CD4-positive, alpha-beta T cell (primary cell): Measurements from ENCODE around the gene AGAP1. TPM values are rescaled to one million over a fixed set of nuclear protein-coding genes. Genes with fewer than 3 reads are reported as not detected.

Experiments used
- ATAC-seq: fragments of 200-7000 bp; cut with Tn5 transposase; one replicate; pipeline ENCODE4 v1.10.0; 2022; ENCODE audit warnings: mild to moderate bottlenecking; ENCODE audit not compliant: poor library complexity
- CTCF ChIA-PET: fragments of 350-600 bp; sonication (Branson Sonifier 250); formaldehyde crosslinking; loops from one replicate; lab custom pipeline; 2021; ENCODE audit warnings: antibody characterized with exemption, inconsistent platforms; lab: Charles Lee
- POLR2A ChIA-PET: fragments of 350-600 bp; sonication (Branson Sonifier 250); formaldehyde crosslinking; loops from one replicate; lab custom pipeline; 2021; ENCODE audit warnings: antibody characterized with exemption, inconsistent platforms; lab: Charles Lee
- DNase-seq, 14 experiments: peaks; one replicate each; pipeline ENCODE4 v3.0.0-alpha.2; 2013 to 2020; ENCODE audit warnings: mixed read lengths in 2 of 14
- H3K27ac ChIP-seq, 2 donors: one replicate each; pipeline versions ENCODE4 v1.5.1 to v1.7.0; 2013; ENCODE audit warnings: low read length in 2 of 2, low read depth in 1 of 2, mild to moderate bottlenecking in 1 of 2
- H3K27me3 ChIP-seq, 2 experiments: 1 replicate in 1 of 2; 2 replicates in 1 of 2; pipeline versions ENCODE4 v1.6.1 to v1.7.0; 2013; ENCODE audit warnings: low read length in 2 of 2, control low read depth in 1 of 2, mild to moderate bottlenecking in 1 of 2, moderate library complexity in 1 of 2; ENCODE audit not compliant: insufficient read depth in 2 of 2, control insufficient read depth in 1 of 2
- H3K36me3 ChIP-seq: one replicate; pipeline ENCODE4 v1.6.1; 2013; ENCODE audit warnings: low read length, control low read depth; ENCODE audit not compliant: insufficient read depth
- H3K4me1 ChIP-seq: one replicate; pipeline ENCODE4 v1.6.1; 2013; ENCODE audit warnings: low read length, control low read depth; ENCODE audit not compliant: insufficient read depth
- H3K4me3 ChIP-seq: one replicate; pipeline ENCODE4 v1.5.1; 2013; ENCODE audit warnings: mild to moderate bottlenecking, low read length, moderate library complexity
- H3K9me3 ChIP-seq, 2 experiments: 1 replicate in 1 of 2; 2 replicates in 1 of 2; pipeline versions ENCODE4 v1.6.1 to v1.7.0; 2013; ENCODE audit warnings: low read length in 2 of 2, mild to moderate bottlenecking in 2 of 2, control low read depth in 1 of 2, moderate library complexity in 1 of 2; ENCODE audit not compliant: control insufficient read depth in 1 of 2, insufficient read depth in 1 of 2
- H3K27ac Mint-ChIP-seq: one replicate; pipeline ENCODE4 v1.8.0; 2020; ENCODE audit warnings: mixed read lengths
- H3K27me3 Mint-ChIP-seq: one replicate; pipeline ENCODE4 v1.8.0; 2021; ENCODE audit warnings: mixed read lengths
- H3K36me3 Mint-ChIP-seq: one replicate; pipeline ENCODE4 v1.8.0; 2021; ENCODE audit warnings: low read depth, mixed read lengths
- H3K4me1 Mint-ChIP-seq: one replicate; pipeline ENCODE4 v1.8.0; 2021; ENCODE audit warnings: low read depth, mixed read lengths
- H3K4me3 Mint-ChIP-seq: one replicate; pipeline ENCODE4 v1.8.0; 2020; ENCODE audit warnings: mild to moderate bottlenecking, mixed read lengths
- H3K9me3 Mint-ChIP-seq: one replicate; pipeline ENCODE4 v1.8.0; 2020; ENCODE audit warnings: mixed read lengths
- CTCF ChIP-seq: fragments of 200-600 bp; IDR thresholded peaks from one replicate; pipeline ENCODE4 v1.8.0; 2022; ENCODE audit warnings: antibody characterized with exemption, mild to moderate bottlenecking
- intact Hi-C, 2 experiments: fragments of 100-400 bp; cut with DNase I in 1 of 2; cut with micrococcal nuclease in 1 of 2; formaldehyde crosslinking; loops; one replicate each; pipeline versions ENCODE4 v1.15.1 to v1.9.0; 2023 to 2025; cut with DNase I, micrococcal nuclease
- total RNA-seq, 174 experiments: library from RNA in 2 of 174; stranded (reverse) in 2 of 174; gene quantifications; one replicate each; pipeline ENCODE4 v1.2.3 and lab custom pipeline; 2021 to 2026

AGAP1 gene
- total RNA-seq, 2 experiments from 2014 or later, result 2.6 to 3.1 TPM

GRCh38 chr2:235480614-235481013 is 13.2 kb upstream of the AGAP1 start:
- peaks cover 33% of the 10 kb centered on the region for H3K27me3 Mint-ChIP-seq
- TF ChIP-seq CTCF, result no peak
- Histone ChIP-seq H3K4me1 (no peaks in the 10 kb centered on the region), H3K36me3 (no peaks in the 10 kb centered on the region), H3K27ac (no peak overlapping the region), H3K4me3 (no peak overlapping the region), H3K9me3 (peaks cover 7 to 14% of the 10 kb centered on the region in 2 experiments), H3K27me3 (peaks cover 0 to 4% of the 10 kb centered on the region in 2 experiments)
- H3K4me3 Mint-ChIP-seq, result no peak overlapping the region
- H3K9me3 Mint-ChIP-seq, result peaks cover 3% of the 10 kb centered on the region
- no peaks in the 10 kb centered on the region for H3K36me3 Mint-ChIP-seq
- ATAC-seq (no peak), DNase-seq (no peak)
- CTCF ChIA-PET, result no interaction called here
- intact Hi-C loops, result no loop called here
- POLR2A ChIA-PET, result no interaction called here
- H3K4me1 Mint-ChIP-seq, result no peaks in the 10 kb centered on the region
- H3K27ac Mint-ChIP-seq, result no peak overlapping the region

GRCh38 chr2:235483313-235483712 is 10.5 kb upstream of the AGAP1 start:
- Histone ChIP-seq H3K9me3 (peaks cover 0 to 4% of the 10 kb centered on the region in 2 experiments), H3K27ac (no peak overlapping the region), H3K4me1 (no peaks in the 10 kb centered on the region), H3K4me3 (no peak overlapping the region), H3K27me3 (no peaks in the 10 kb centered on the region), H3K36me3 (no peaks in the 10 kb centered on the region)
- no peaks in the 10 kb centered on the region for H3K4me1 Mint-ChIP-seq
- DNase-seq, result no peak
- ChIA-PET CTCF (no interaction called here), POLR2A (no interaction called here)
- TF ChIP-seq CTCF, result no peak
- intact Hi-C loops, result no loop called here
- no peak for ATAC-seq
- H3K36me3 Mint-ChIP-seq, result no peaks in the 10 kb centered on the region
- peaks cover 33% of the 10 kb centered on the region for H3K27me3 Mint-ChIP-seq
- no peak overlapping the region for H3K4me3 Mint-ChIP-seq
- no peaks in the 10 kb centered on the region for H3K9me3 Mint-ChIP-seq
- no peak overlapping the region for H3K27ac Mint-ChIP-seq

GRCh38 chr2:235485362-235485761 is 8.5 kb upstream of the AGAP1 start:
- H3K36me3 Mint-ChIP-seq, result no peaks in the 10 kb centered on the region
- intact Hi-C loops, result no loop called here
- H3K4me1 Mint-ChIP-seq, result no peaks in the 10 kb centered on the region
- no peaks in the 10 kb centered on the region for H3K36me3 ChIP-seq
- H3K27ac Mint-ChIP-seq, result no peak overlapping the region
- CTCF ChIA-PET, result no interaction called here
- peaks cover 0 to 4% of the 10 kb centered on the region in 2 experiments for H3K9me3 ChIP-seq
- DNase-seq, result no peak
- no peak overlapping the region for H3K4me3 ChIP-seq
- H3K4me1 ChIP-seq, result no peaks in the 10 kb centered on the region
- H3K27me3 ChIP-seq, result peaks cover 0 to 7% of the 10 kb centered on the region in 2 experiments
- POLR2A ChIA-PET, result no interaction called here
- no peak for ATAC-seq
- TF ChIP-seq CTCF, result no peak
- peaks cover 37% of the 10 kb centered on the region for H3K27me3 Mint-ChIP-seq
- H3K27ac ChIP-seq, result no peak overlapping the region
- no peaks in the 10 kb centered on the region for H3K9me3 Mint-ChIP-seq
- H3K4me3 Mint-ChIP-seq, result no peak overlapping the region
